Trophoblast cell (in vitro differentiated cells and primary cell): ENCODE results near the gene SLC9C2.

ENCODE experiments used
- DNase-seq, 2 donors: peaks; one replicate each; pipeline ENCODE4 v3.0.0-alpha.2; 2016
- H2AFZ ChIP-seq: 2 replicates; pipeline ENCODE4 v1.6.1; 2013; ENCODE audit warnings: low read length, moderate library complexity, mild to moderate bottlenecking; ENCODE audit not compliant: insufficient read depth, poor library complexity
- H2AK5ac ChIP-seq: 2 replicates; pipeline ENCODE4 v1.6.1; 2013; ENCODE audit warnings: mild to moderate bottlenecking, low read length
- H2BK120ac ChIP-seq: 2 replicates; pipeline ENCODE4 v1.6.1; 2013; ENCODE audit warnings: low read length, mild to moderate bottlenecking, moderate library complexity; ENCODE audit not compliant: insufficient read depth, poor library complexity
- H2BK12ac ChIP-seq: 2 replicates; pipeline ENCODE4 v1.6.1; 2013; ENCODE audit warnings: mild to moderate bottlenecking, low read length, moderate library complexity
- H2BK5ac ChIP-seq: 2 replicates; pipeline ENCODE4 v1.6.1; 2013; ENCODE audit warnings: low read length, low read depth, moderate library complexity, mild to moderate bottlenecking; ENCODE audit not compliant: poor library complexity
- H3K14ac ChIP-seq: 2 replicates; pipeline ENCODE4 v1.6.1; 2013; ENCODE audit warnings: mild to moderate bottlenecking, low read length
- H3K18ac ChIP-seq: 2 replicates; pipeline ENCODE4 v1.6.1; 2013; ENCODE audit warnings: mild to moderate bottlenecking, low read length
- H3K23ac ChIP-seq: 2 replicates; pipeline ENCODE4 v1.6.1; 2013; ENCODE audit warnings: low read length
- H3K27ac ChIP-seq: 2 replicates; pipeline ENCODE4 v1.5.1; 2013; ENCODE audit warnings: low read depth, mild to moderate bottlenecking, inconsistent platforms, low read length, moderate library complexity
- H3K27me3 ChIP-seq: 2 replicates; pipeline ENCODE4 v1.6.1; 2013; ENCODE audit warnings: inconsistent platforms, mild to moderate bottlenecking, low read length, moderate library complexity; ENCODE audit not compliant: insufficient read depth
- H3K36me3 ChIP-seq, 2 experiments: 1 replicate in 1 of 2; 2 replicates in 1 of 2; pipeline ENCODE4 v1.6.1; 2013; ENCODE audit warnings: low read length in 2 of 2, mild to moderate bottlenecking in 2 of 2, moderate library complexity in 1 of 2; ENCODE audit not compliant: insufficient read depth in 2 of 2, control insufficient read depth in 1 of 2
- H3K4ac ChIP-seq: 2 replicates; pipeline ENCODE4 v1.6.1; 2013; ENCODE audit warnings: low read depth, mild to moderate bottlenecking, low read length, moderate library complexity
- H3K4me1 ChIP-seq, 2 experiments: 1 replicate in 1 of 2; 2 replicates in 1 of 2; pipeline ENCODE4 v1.6.1; 2013; ENCODE audit warnings: low read length in 2 of 2, mild to moderate bottlenecking in 2 of 2, moderate library complexity in 1 of 2; ENCODE audit not compliant: insufficient read depth in 2 of 2, control insufficient read depth in 1 of 2
- H3K4me2 ChIP-seq: 2 replicates; pipeline ENCODE4 v1.6.1; 2013; ENCODE audit warnings: inconsistent platforms, mild to moderate bottlenecking, low read length, moderate library complexity
- H3K4me3 ChIP-seq: 2 replicates; pipeline ENCODE4 v1.5.1; 2013; ENCODE audit warnings: mild to moderate bottlenecking, low read depth, low read length, inconsistent platforms
- H3K79me1 ChIP-seq: one replicate; pipeline ENCODE4 v1.6.1; 2013; ENCODE audit warnings: low read length
- H3K79me2 ChIP-seq: 2 replicates; pipeline ENCODE4 v1.6.1; 2013; ENCODE audit warnings: low read length, mild to moderate bottlenecking; ENCODE audit not compliant: control insufficient read depth, insufficient read depth, poor library complexity
- H3K9ac ChIP-seq: 2 replicates; pipeline ENCODE4 v1.6.1; 2013; ENCODE audit warnings: mild to moderate bottlenecking, low read length
- H3K9me3 ChIP-seq: 2 replicates; pipeline ENCODE4 v1.6.1; 2013; ENCODE audit warnings: low read depth, mild to moderate bottlenecking, control low read depth, inconsistent platforms, low read length; ENCODE audit not compliant: insufficient read depth
- H4K12ac ChIP-seq: 2 replicates; pipeline ENCODE4 v1.6.1; 2013; ENCODE audit warnings: low read depth, mild to moderate bottlenecking, low read length, moderate library complexity
- H4K8ac ChIP-seq: 2 replicates; pipeline ENCODE4 v1.6.1; 2013; ENCODE audit warnings: low read depth, mild to moderate bottlenecking, low read length, moderate library complexity
- H4K91ac ChIP-seq: one replicate; pipeline ENCODE4 v1.6.1; 2013; ENCODE audit warnings: low read depth, mild to moderate bottlenecking, low read length, moderate library complexity
- WGBS: extraction: QIAGEN DNeasy Blood & Tissue Kit; methylation state at CpG from one replicate; pipeline ENCODE4 v1.1.7; 2013; ENCODE audit warnings: missing lambda C conversion rate; ENCODE audit not compliant: insufficient read length, insufficient coverage; ENCODE audit errors: extremely low coverage; 5-methylcytosine and 5-hydroxymethylcytosine counted together

Gene SLC9C2

DNA sequence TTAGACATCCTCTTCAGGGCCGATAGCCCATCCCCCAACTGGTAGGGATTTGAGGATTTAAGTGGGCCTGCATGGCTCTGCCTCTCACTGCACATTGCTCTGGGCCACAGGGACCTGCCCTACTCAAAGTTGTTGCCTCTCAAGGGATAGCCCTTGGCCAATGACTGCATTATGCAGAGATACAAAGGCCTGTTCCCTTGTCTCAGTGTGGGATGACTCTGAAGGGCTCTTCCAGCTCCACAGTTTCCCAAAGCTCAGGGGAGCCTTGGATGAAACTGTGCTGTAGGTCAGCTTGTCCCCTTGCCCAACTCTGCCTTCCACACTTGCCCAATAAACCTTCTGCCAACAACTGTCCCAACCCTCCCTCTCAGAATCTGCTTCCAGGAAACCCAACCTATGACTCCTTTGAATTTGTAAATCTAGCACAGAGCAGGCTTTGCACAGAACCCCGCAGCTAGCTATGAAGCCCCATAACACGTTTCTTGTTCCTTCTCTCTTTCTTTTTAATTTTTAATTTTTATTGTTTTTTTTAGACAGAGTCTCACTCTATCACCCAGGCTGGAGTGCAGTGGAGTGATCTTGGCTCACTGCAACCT is 42.5 kb downstream of the SLC9C2 start:
- no peaks in the 10 kb centered on the region for H3K79me1 ChIP-seq
- no peak overlapping the region for H3K23ac ChIP-seq
- H3K14ac ChIP-seq = no peak overlapping the region
- H2BK12ac ChIP-seq = no peak overlapping the region
- no peaks in the 10 kb centered on the region for H3K36me3 ChIP-seq
- whole genome bisulfite sequencing = no CpG with 5 or more reads among the region's 3 CpGs
- no peak overlapping the region for H3K18ac ChIP-seq
- H3K27me3 ChIP-seq = no peaks in the 10 kb centered on the region
- no peak for DNase-seq
- no peak overlapping the region for H2BK120ac ChIP-seq
- H3K9me3 ChIP-seq = no peaks in the 10 kb centered on the region
- H3K27ac ChIP-seq = no peak overlapping the region
- no peak overlapping the region for H3K9ac ChIP-seq
- H2AFZ ChIP-seq = no peak overlapping the region
- H4K91ac ChIP-seq = no peak overlapping the region
- no peak overlapping the region for H2AK5ac ChIP-seq
- H3K79me2 ChIP-seq = no peaks in the 10 kb centered on the region
- H3K4me2 ChIP-seq = no peak overlapping the region
- no peaks in the 10 kb centered on the region for H3K4me1 ChIP-seq
- H4K12ac ChIP-seq = no peak overlapping the region
- H4K8ac ChIP-seq = no peak overlapping the region
- H2BK5ac ChIP-seq = no peak overlapping the region
- no peak overlapping the region for H3K4ac ChIP-seq
- H3K4me3 ChIP-seq = no peak overlapping the region

DNA sequence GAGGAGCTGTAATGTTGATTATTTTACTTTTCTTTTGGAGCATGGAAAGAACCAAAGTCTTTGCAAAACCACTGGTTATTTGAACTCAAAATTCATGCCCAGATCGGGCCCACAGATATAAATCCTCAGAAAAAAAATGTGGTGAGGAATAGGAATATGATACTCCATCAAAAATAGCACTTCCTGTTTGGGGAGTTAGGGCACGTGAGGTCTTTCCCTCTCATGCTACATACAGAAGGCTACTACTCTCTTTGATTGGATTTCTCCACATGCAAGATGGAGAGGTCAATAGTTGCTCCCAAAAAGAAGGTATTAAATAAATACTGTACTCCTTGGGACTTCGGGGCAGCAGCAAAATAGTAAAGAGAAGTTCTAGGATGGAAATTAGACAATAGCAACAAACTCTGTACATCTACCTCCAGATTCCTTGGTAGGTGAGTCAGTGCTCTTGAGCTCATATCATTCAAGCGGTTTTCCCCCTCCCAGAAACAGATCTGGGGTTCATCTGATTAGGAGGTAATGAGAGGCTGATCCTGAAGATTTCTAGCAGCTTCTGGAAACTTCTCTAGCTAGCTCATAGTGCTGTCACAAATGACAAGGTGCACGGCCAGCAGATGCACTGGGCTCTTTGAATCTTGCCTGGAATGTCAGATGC is 47.1 kb downstream of the SLC9C2 start:
- H3K14ac ChIP-seq = no peak overlapping the region
- no peaks in the 10 kb centered on the region for H3K79me2 ChIP-seq
- no peak overlapping the region for H2AFZ ChIP-seq
- no peaks in the 10 kb centered on the region for H3K79me1 ChIP-seq
- no peak overlapping the region for H4K12ac ChIP-seq
- no peak overlapping the region for H2BK5ac ChIP-seq
- H3K9me3 ChIP-seq = no peaks in the 10 kb centered on the region
- DNase-seq = no peak
- no peak overlapping the region for H3K27ac ChIP-seq
- no peak overlapping the region for H3K4me2 ChIP-seq
- no peak overlapping the region for H3K23ac ChIP-seq
- H2AK5ac ChIP-seq = no peak overlapping the region
- no peak overlapping the region for H3K9ac ChIP-seq
- H3K18ac ChIP-seq = no peak overlapping the region
- H3K4me3 ChIP-seq = no peak overlapping the region
- no peaks in the 10 kb centered on the region for H3K27me3 ChIP-seq
- H3K4me1 ChIP-seq = no peaks in the 10 kb centered on the region
- H2BK12ac ChIP-seq = no peak overlapping the region
- no peak overlapping the region for H3K4ac ChIP-seq
- no peak overlapping the region for H2BK120ac ChIP-seq
- WGBS = no CpG with 5 or more reads among the region's 5 CpGs
- no peaks in the 10 kb centered on the region for H3K36me3 ChIP-seq
- H4K91ac ChIP-seq = no peak overlapping the region
- H4K8ac ChIP-seq = no peak overlapping the region

DNA sequence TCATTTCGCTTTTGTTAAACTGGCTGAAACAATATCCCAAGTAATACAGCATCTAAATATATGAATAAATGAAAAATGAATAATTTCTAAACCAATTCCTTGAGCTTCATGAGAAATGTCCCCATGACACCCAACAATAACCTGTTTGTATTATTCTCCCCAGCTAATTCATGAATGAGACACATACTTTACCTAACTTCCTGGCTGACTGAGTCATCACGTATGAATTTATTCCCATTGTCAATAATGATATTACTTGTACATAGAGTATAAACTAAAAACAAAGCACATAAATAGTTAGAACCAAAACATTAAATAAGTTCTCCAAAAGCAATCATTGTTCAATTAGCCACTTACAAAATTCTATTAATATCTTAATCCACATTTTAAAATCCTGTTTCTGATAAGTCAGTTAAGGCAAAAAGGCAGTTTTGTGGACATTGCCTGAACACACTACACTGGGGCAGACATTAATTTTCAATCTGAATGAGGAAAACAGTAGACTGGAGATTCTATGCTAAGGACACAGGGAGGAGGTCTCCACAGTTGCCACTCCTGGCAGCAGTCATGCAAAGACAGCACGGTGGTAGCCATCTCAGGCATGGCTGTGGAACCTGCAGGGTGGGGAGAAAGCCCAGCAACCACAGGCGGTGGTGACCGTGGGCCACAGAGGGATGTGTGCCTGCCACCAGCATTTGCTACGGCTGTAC is 48.2 kb downstream of the SLC9C2 start:
- no peak overlapping the region for H4K91ac ChIP-seq

DNA sequence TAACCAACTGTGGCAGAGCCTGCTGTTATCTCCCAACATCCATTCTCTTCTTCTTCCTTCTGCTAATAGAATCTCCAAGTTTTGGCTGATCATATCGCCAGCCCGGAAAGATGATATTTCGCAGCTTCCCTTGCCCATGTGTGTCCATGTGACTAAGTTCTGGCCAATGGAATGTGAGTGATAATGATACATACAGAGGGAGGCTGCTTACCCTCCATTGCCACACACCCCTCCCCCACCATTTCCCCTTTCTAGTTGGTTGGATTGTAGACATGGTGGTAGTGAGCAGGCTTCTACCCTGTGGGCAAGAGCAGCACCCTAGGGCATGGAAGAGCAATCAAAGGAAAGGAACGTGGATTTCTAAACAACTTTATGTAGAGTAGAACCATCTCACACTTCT is 48.8 kb downstream of the SLC9C2 start:
- Histone ChIP-seq H3K4me1 (no peaks in the 10 kb centered on the region), H2BK120ac (no peak overlapping the region), H2BK5ac (no peak overlapping the region), H2AFZ (no peak overlapping the region), H2AK5ac (no peak overlapping the region), H4K91ac (no peak overlapping the region), H3K18ac (no peak overlapping the region), H3K27ac (no peak overlapping the region), H3K36me3 (no peaks in the 10 kb centered on the region), H3K9me3 (no peaks in the 10 kb centered on the region), H4K12ac (no peak overlapping the region), H3K79me2 (no peaks in the 10 kb centered on the region), H3K4ac (no peak overlapping the region), H3K4me3 (no peak overlapping the region), H3K23ac (no peak overlapping the region), H3K4me2 (no peak overlapping the region), H3K79me1 (no peaks in the 10 kb centered on the region), H3K14ac (no peak overlapping the region), H3K27me3 (no peaks in the 10 kb centered on the region), H2BK12ac (no peak overlapping the region), H3K9ac (no peak overlapping the region), H4K8ac (no peak overlapping the region)
- DNase-seq = peak; percentile 8 to 19
- no CpG with 5 or more reads among the region's 4 CpGs for WGBS

More for the DNA sequence above, 48.2 kb downstream of the SLC9C2 start:
- Histone ChIP-seq H2AK5ac (no peak overlapping the region), H3K27ac (no peak overlapping the region), H2AFZ (no peak overlapping the region), H4K8ac (no peak overlapping the region), H2BK120ac (no peak overlapping the region), H3K79me2 (no peaks in the 10 kb centered on the region), H3K4ac (no peak overlapping the region), H3K79me1 (no peaks in the 10 kb centered on the region), H3K18ac (no peak overlapping the region), H2BK5ac (no peak overlapping the region), H3K4me1 (no peaks in the 10 kb centered on the region), H3K9me3 (no peaks in the 10 kb centered on the region), H3K14ac (no peak overlapping the region), H3K9ac (no peak overlapping the region), H4K12ac (no peak overlapping the region), H3K36me3 (no peaks in the 10 kb centered on the region), H3K27me3 (no peaks in the 10 kb centered on the region), H3K23ac (no peak overlapping the region), H2BK12ac (no peak overlapping the region), H3K4me2 (no peak overlapping the region), H3K4me3 (no peak overlapping the region)
- no peak for DNase-seq
- WGBS = no CpG with 5 or more reads among the region's 6 CpGs
